ENCODE results near the gene UBE2C.

The UBE2C gene

GRCh38 chr20:45859916-45860315 is 47.5 kb downstream of the UBE2C start:
- DNase-seq (ENCODE audit: low spot score): no peak

- no peak for DNase-seq (ENCODE audit: low spot score)
Measured at GRCh38 chr20:45860560-45861220, 48.2 kb downstream of the UBE2C start.

GRCh38 chr20:45861221-45862075 is 49.0 kb downstream of the UBE2C start:
- no peak for DNase-seq (ENCODE audit: low spot score)

DNA sequence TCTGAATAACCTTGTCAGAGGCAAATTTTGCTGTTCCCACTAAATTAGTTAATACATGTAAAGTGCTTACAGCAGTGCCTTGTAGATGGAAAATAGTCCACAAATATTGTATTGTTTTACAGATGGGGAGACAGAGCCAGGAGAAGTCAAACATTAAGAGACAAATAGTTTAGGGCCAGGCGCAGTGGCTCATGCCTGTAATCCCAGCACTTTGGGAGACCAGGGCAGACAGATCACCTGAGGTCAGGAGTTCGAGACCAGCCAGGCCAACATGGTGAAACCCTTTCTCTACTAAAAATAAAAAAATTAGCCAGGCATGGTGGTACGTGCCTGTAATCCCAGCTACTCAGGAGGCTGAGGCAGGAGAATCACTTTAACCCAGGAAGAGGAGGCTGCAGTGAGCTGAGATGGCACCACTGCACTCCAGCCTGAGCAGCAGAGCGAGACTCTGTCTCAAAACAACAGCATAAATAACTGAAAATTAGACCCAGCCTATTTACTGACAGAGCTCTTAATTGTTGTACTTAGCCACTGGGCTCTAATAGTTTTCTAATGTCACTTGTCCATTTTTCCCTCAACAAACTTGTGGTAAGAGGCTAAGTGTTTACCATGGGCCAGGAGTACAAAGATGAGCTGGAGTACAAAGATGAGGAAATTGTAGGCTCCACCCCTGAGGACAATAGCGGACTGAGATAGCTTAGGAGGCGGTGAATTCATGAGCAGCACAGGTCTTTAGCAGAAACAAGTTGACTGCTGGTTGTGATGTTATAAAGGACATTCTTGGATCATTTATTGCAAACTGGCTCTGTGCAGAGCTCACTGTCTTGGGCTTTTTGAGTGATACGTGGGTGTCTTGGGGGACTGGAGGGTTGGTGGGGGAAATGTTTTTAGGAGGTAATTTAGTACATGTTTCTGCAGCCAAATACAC is 51.4 kb downstream of the UBE2C start:
- no peak for DNase-seq (ENCODE audit: low spot score)

GRCh38 chr20:45866454-45866853 is 54.0 kb downstream of the UBE2C start:
- DNase-seq (ENCODE audit: low spot score): no peak
